HEK293 (cell line): ENCODE measurements around the gene WRAP53.

ENCODE experiments used
- CTCF ChIA-PET: fragments of 350-600 bp; formaldehyde crosslinking; extraction: SDS; loops from one replicate; lab custom pipeline; 2021; ENCODE audit warnings: antibody characterized with exemption; lab: Yijun Ruan, JAX
- POLR2A ChIA-PET: fragments of 300-600 bp; formaldehyde crosslinking; extraction: SDS; loops from one replicate; lab custom pipeline; 2020; ENCODE audit warnings: antibody characterized with exemption, inconsistent platforms; lab: Yijun Ruan, JAX
- H3K27ac ChIP-seq: fragments of 200-500 bp; sonication (Bioruptor generic); 2 replicates; pipeline ENCODE4 v1.5.1; 2014; ENCODE audit warnings: low read depth, low read length, control low read depth, inconsistent platforms; ENCODE audit errors: extremely low read depth
- H3K36me3 ChIP-seq, 2 experiments: fragments of 200-500 bp in 1 of 2; sonication (Bioruptor generic) in 1 of 2; 1 replicate in 1 of 2; 2 replicates in 1 of 2; pipeline ENCODE4 v1.5.1; 2014 to 2017; ENCODE audit warnings: inconsistent platforms in 2 of 2, low read length in 2 of 2; ENCODE audit not compliant: control insufficient read depth in 2 of 2, insufficient read depth in 1 of 2
- H3K4me1 ChIP-seq: fragments of 200-500 bp; sonication (Bioruptor generic); 2 replicates; pipeline ENCODE4 v1.5.1; 2014; ENCODE audit warnings: mild to moderate bottlenecking, low read length, inconsistent platforms; ENCODE audit not compliant: control insufficient read depth, insufficient read depth
- H3K4me3 ChIP-seq: 2 replicates; pipeline ENCODE4 v1.5.1; 2011; ENCODE audit warnings: low read depth, mild to moderate bottlenecking, control low read depth, low read length, moderate library complexity
- H3K9me3 ChIP-seq: fragments of 200-500 bp; sonication (Bioruptor generic); 2 replicates; pipeline ENCODE4 v1.5.1; 2014; ENCODE audit warnings: low read depth, low read length, inconsistent platforms; ENCODE audit not compliant: control insufficient read depth, insufficient read depth
- BCL11B ChIP-seq: fragments of 450-650 bp; formaldehyde crosslinking; IDR thresholded peaks from 2 replicates; pipeline ENCODE4 v1.5.1; 2016; ENCODE audit warnings: low read depth, missing biosample characterization, missing genetic modification characterization
- EGR2 ChIP-seq: fragments of 450-650 bp; formaldehyde crosslinking; IDR thresholded peaks from 2 replicates; pipeline ENCODE4 v1.5.1; 2016; ENCODE audit warnings: low read depth, missing biosample characterization, missing genetic modification characterization
- FEZF1 ChIP-seq: fragments of 450-650 bp; formaldehyde crosslinking; IDR thresholded peaks from 2 replicates; pipeline ENCODE4 v1.5.1; 2016; ENCODE audit warnings: missing biosample characterization, missing genetic modification characterization
- GFI1B ChIP-seq: fragments of 450-650 bp; formaldehyde crosslinking; IDR thresholded peaks from 2 replicates; pipeline ENCODE4 v1.5.1; 2016; ENCODE audit warnings: missing biosample characterization, missing genetic modification characterization
- GLIS2 ChIP-seq: fragments of 450-650 bp; formaldehyde crosslinking; IDR thresholded peaks from 2 replicates; pipeline ENCODE4 v1.5.1; 2016; ENCODE audit warnings: missing biosample characterization, missing genetic modification characterization
- IKZF3 ChIP-seq: fragments of 450-650 bp; IDR thresholded peaks from 2 replicates; pipeline ENCODE4 v1.5.0; 2018; ENCODE audit warnings: missing biosample characterization, mild to moderate bottlenecking, missing genetic modification characterization, moderate library complexity
- OSR2 ChIP-seq: fragments of 450-650 bp; formaldehyde crosslinking; IDR thresholded peaks from 2 replicates; pipeline ENCODE4 v1.5.1; 2016; ENCODE audit warnings: missing biosample characterization, missing genetic modification characterization
- ZBTB48 ChIP-seq: fragments of 450-650 bp; formaldehyde crosslinking; IDR thresholded peaks from 2 replicates; pipeline ENCODE4 v1.5.1; 2016; ENCODE audit warnings: missing biosample characterization, missing genetic modification characterization
- ZNF18 ChIP-seq: fragments of 450-650 bp; formaldehyde crosslinking; IDR thresholded peaks from 2 replicates; pipeline ENCODE4 v1.5.1; 2016; ENCODE audit warnings: missing biosample characterization, missing genetic modification characterization
- ZNF248 ChIP-seq: fragments of 450-650 bp; formaldehyde crosslinking; IDR thresholded peaks from 2 replicates; pipeline ENCODE4 v1.5.1; 2017; ENCODE audit warnings: missing biosample characterization, missing genetic modification characterization
- ZNF292 ChIP-seq: fragments of 450-650 bp; formaldehyde crosslinking; IDR thresholded peaks from 2 replicates; pipeline ENCODE4 v1.5.1; 2016; ENCODE audit warnings: low read depth, missing biosample characterization, missing genetic modification characterization, borderline replicate concordance
- ZNF335 ChIP-seq: fragments of 450-650 bp; formaldehyde crosslinking; conservative IDR thresholded peaks from 2 replicates; pipeline ENCODE4 v1.5.1; 2016; ENCODE audit warnings: missing biosample characterization, missing genetic modification characterization
- ZNF341 ChIP-seq: fragments of 450-650 bp; formaldehyde crosslinking; IDR thresholded peaks from 2 replicates; pipeline ENCODE4; 2016; ENCODE audit warnings: low read depth, missing biosample characterization, missing genetic modification characterization
- ZNF473 ChIP-seq: fragments of 450-650 bp; formaldehyde crosslinking; IDR thresholded peaks from 2 replicates; pipeline ENCODE4 v1.5.1; 2017; ENCODE audit warnings: missing biosample characterization, missing genetic modification characterization
- ZNF544 ChIP-seq: fragments of 450-650 bp; formaldehyde crosslinking; IDR thresholded peaks from 2 replicates; pipeline ENCODE4 v1.5.0; 2017; ENCODE audit warnings: missing biosample characterization, missing genetic modification characterization
- ZNF600 ChIP-seq: fragments of 450-650 bp; formaldehyde crosslinking; IDR thresholded peaks from 2 replicates; pipeline ENCODE4 v1.5.1; 2016; ENCODE audit warnings: missing biosample characterization, missing genetic modification characterization
- ZNF629 ChIP-seq: fragments of 450-650 bp; formaldehyde crosslinking; IDR thresholded peaks from 2 replicates; pipeline ENCODE4 v1.5.1; 2017; ENCODE audit warnings: missing biosample characterization, missing genetic modification characterization
- ZNF837 ChIP-seq: fragments of 450-650 bp; formaldehyde crosslinking; IDR thresholded peaks from 2 replicates; pipeline ENCODE4 v1.5.1; 2016; ENCODE audit warnings: missing biosample characterization, missing genetic modification characterization
- TF ChIP-seq, protein P1 (sequence below): fragments of 450-650 bp; formaldehyde crosslinking; IDR thresholded peaks from 2 replicates; pipeline ENCODE4 v1.5.1; 2016; ENCODE audit warnings: missing biosample characterization, missing genetic modification characterization

Gene WRAP53

GRCh38 chr17:7652388-7653356 lies 35.6 kb upstream of the WRAP53 start:
- Histone ChIP-seq H3K4me3 (no peak overlapping the region), H3K36me3 (no peaks in the 10 kb centered on the region)
- POLR2A ChIA-PET: interaction anchor here (0.6 to 5.3 kb wide), 5 partner anchors 15 to 34 kb away, joined by 3 to 113 read pairs (median 7); partner anchors contain the start of genes SAT2, TP53 and WRAP53
- no peak for TF ChIP-seq FEZF1 (tag by site-specific recombination)
- TF ChIP-seq, protein P1, sequence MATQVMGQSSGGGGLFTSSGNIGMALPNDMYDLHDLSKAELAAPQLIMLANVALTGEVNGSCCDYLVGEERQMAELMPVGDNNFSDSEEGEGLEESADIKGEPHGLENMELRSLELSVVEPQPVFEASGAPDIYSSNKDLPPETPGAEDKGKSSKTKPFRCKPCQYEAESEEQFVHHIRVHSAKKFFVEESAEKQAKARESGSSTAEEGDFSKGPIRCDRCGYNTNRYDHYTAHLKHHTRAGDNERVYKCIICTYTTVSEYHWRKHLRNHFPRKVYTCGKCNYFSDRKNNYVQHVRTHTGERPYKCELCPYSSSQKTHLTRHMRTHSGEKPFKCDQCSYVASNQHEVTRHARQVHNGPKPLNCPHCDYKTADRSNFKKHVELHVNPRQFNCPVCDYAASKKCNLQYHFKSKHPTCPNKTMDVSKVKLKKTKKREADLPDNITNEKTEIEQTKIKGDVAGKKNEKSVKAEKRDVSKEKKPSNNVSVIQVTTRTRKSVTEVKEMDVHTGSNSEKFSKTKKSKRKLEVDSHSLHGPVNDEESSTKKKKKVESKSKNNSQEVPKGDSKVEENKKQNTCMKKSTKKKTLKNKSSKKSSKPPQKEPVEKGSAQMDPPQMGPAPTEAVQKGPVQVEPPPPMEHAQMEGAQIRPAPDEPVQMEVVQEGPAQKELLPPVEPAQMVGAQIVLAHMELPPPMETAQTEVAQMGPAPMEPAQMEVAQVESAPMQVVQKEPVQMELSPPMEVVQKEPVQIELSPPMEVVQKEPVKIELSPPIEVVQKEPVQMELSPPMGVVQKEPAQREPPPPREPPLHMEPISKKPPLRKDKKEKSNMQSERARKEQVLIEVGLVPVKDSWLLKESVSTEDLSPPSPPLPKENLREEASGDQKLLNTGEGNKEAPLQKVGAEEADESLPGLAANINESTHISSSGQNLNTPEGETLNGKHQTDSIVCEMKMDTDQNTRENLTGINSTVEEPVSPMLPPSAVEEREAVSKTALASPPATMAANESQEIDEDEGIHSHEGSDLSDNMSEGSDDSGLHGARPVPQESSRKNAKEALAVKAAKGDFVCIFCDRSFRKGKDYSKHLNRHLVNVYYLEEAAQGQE (tag by site-specific recombination): peak; percentile 69
- peak; percentile 71 for TF ChIP-seq ZNF341
- TF ChIP-seq ZNF18: peak; percentile 81
- TF ChIP-seq OSR2 (tag by site-specific recombination): no peak
- no peak for TF ChIP-seq GFI1B (tag by site-specific recombination)
- TF ChIP-seq IKZF3 (tag by site-specific recombination): peak; percentile 78
- TF ChIP-seq ZNF473 (tag by site-specific recombination): no peak
- peak; percentile 68 for TF ChIP-seq ZNF335
- TF ChIP-seq ZNF544: no peak
- TF ChIP-seq, all 188 proteins: peak for 5
- CTCF ChIA-PET: interaction anchor here (0.6 to 7.2 kb wide), 5 partner anchors 10 to 64 kb away, joined by 3 to 57 read pairs (median 5); no protein-coding TSS in a partner anchor
- no peaks in the 10 kb centered on the region for H3K9me3 ChIP-seq
- peaks cover 11% of the 10 kb centered on the region for H3K4me1 ChIP-seq
- no peak overlapping the region for H3K27ac ChIP-seq

DNA sequence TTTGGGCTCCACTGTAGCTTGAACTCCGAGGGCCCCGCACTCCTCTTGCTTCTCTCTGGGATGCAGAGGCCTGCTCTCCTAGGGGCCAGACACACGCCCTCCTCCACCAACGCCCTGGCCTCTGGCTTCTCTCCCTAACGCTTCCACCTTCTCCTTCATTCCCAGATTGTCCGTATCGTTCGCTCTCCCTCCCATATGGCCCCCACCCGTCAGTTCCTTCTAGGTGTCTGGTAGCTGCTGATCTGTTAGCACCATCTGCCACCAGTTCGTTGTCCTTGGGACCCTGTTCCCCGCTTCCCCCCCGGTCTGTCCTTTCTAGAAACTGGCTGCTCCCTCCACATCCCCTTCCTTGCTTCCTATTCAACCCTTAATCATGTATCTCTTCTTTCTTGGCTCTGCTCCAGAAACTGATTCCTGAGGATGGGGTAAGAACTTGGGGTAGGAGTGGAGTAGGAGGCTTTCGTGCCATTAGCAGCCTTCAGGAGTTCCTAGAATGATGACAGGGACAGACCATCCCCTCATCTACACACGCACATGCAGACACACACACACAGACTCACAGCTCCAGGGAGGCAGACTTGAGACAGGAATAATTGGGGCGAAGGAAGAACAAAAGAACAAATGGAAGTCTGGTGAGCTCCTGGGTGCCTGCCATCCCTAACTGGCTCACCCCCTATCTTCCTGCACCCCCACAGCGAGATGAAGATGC lies 33.3 kb upstream of the WRAP53 start:
- H3K36me3 ChIP-seq: no peaks in the 10 kb centered on the region
- peaks cover 11% of the 10 kb centered on the region for H3K4me1 ChIP-seq
- H3K4me3 ChIP-seq: no peak overlapping the region
- no peak for TF ChIP-seq GLIS2 (tag by site-specific recombination)
- no peak for TF ChIP-seq ZNF248 (tag by site-specific recombination)
- no peak for TF ChIP-seq ZBTB48 (tag by site-specific recombination)
- TF ChIP-seq ZNF600 (tag by site-specific recombination): peak; percentile 80
- peak; percentile 46 for TF ChIP-seq EGR2 (tag by site-specific recombination)
- TF ChIP-seq ZNF837 (tag by site-specific recombination): no peak
- no peak for TF ChIP-seq ZNF629 (tag by site-specific recombination)
- TF ChIP-seq BCL11B: no peak
- TF ChIP-seq ZNF292 (tag by site-specific recombination): no peak
- TF ChIP-seq, all 188 proteins: peak for 2
- ChIA-PET POLR2A (interaction anchor here (2.1 to 5.3 kb wide), 2 partner anchors 31 to 32 kb away, joined by 28 to 113 read pairs; partner anchors contain the start of genes TP53 and WRAP53), CTCF (interaction anchor here (1.0 to 7.2 kb wide), 4 partner anchors 18 to 140 kb away, joined by 4 to 57 read pairs (median 5); partner anchors contain the start of gene TP53)
- H3K27ac ChIP-seq: no peak overlapping the region
- H3K9me3 ChIP-seq: no peaks in the 10 kb centered on the region
